KMS-11 (cell line): ENCODE results near the gene EMC8.

Experiments used
- H2AFZ ChIP-seq: fragments of 200-600 bp; sonication (generic); 2 replicates; pipeline ENCODE4 v1.6.1; 2016; ENCODE audit warnings: antibody characterized with exemption, mixed run types, low read depth
- H3K27ac ChIP-seq: fragments of 200-600 bp; sonication (generic); 2 replicates; pipeline ENCODE4 v1.6.1; 2016; ENCODE audit warnings: mild to moderate bottlenecking, mixed run types
- H3K27me3 ChIP-seq: fragments of 200-600 bp; sonication (generic); 2 replicates; pipeline ENCODE4 v1.6.1; 2017; ENCODE audit warnings: mild to moderate bottlenecking, low read depth, mixed run types, moderate library complexity; ENCODE audit not compliant: insufficient read depth
- H3K36me3 ChIP-seq: fragments of 200-600 bp; sonication (generic); 2 replicates; pipeline ENCODE4 v1.6.1; 2017; ENCODE audit warnings: mild to moderate bottlenecking, mixed run types; ENCODE audit not compliant: insufficient read depth
- H3K4me1 ChIP-seq: fragments of 200-600 bp; sonication (generic); 2 replicates; pipeline ENCODE4 v1.6.1; 2016; ENCODE audit warnings: mild to moderate bottlenecking, low read depth, mixed run types; ENCODE audit not compliant: poor library complexity, severe bottlenecking
- H3K4me2 ChIP-seq: fragments of 200-600 bp; sonication (generic); 2 replicates; pipeline ENCODE4 v1.7.0; 2016; ENCODE audit warnings: mild to moderate bottlenecking, mixed run types
- H3K4me3 ChIP-seq: fragments of 200-600 bp; sonication (generic); IDR thresholded peaks from 2 replicates; pipeline ENCODE4 v1.6.1; 2017; ENCODE audit warnings: low read depth, low read length, mixed read lengths; ENCODE audit not compliant: insufficient read depth
- H3K79me2 ChIP-seq: fragments of 200-600 bp; sonication (generic); 2 replicates; pipeline ENCODE4 v1.6.1; 2016; ENCODE audit warnings: low read depth, mixed run types; ENCODE audit not compliant: insufficient read depth
- H3K9ac ChIP-seq: fragments of 200-600 bp; sonication (generic); 2 replicates; pipeline ENCODE4 v1.6.1; 2016; ENCODE audit warnings: mild to moderate bottlenecking, mixed run types
- H4K20me1 ChIP-seq: fragments of 200-600 bp; sonication (generic); 2 replicates; pipeline ENCODE4 v1.6.1; 2016; ENCODE audit warnings: mild to moderate bottlenecking, mixed run types; ENCODE audit not compliant: insufficient read depth
- CTCF ChIP-seq: fragments of 200-600 bp; sonication (generic); conservative IDR thresholded peaks from 2 replicates; pipeline ENCODE4 v1.6.1; 2017; ENCODE audit warnings: low read depth, mild to moderate bottlenecking, antibody characterized with exemption, low read length, moderate library complexity, mixed read lengths

Gene EMC8

GRCh38 chr16:85738923-85739715 lies 60.2 kb downstream of the EMC8 start:
- Histone ChIP-seq H3K9ac (no peak overlapping the region), H3K4me2 (no peak overlapping the region), H3K36me3 (no peaks in the 10 kb centered on the region), H3K27ac (no peak overlapping the region), H3K79me2 (no peaks in the 10 kb centered on the region), H3K27me3 (peaks cover 82% of the 10 kb centered on the region), H3K4me1 (no peaks in the 10 kb centered on the region), H2AFZ (no peak overlapping the region), H3K4me3 (no peak overlapping the region), H4K20me1 (no peaks in the 10 kb centered on the region)
- TF ChIP-seq CTCF = no peak

- no peak for TF ChIP-seq CTCF
- Histone ChIP-seq H3K9ac (no peak overlapping the region), H3K36me3 (no peaks in the 10 kb centered on the region), H3K4me3 (no peak overlapping the region), H4K20me1 (no peaks in the 10 kb centered on the region), H3K79me2 (no peaks in the 10 kb centered on the region), H3K27me3 (peaks cover 79% of the 10 kb centered on the region), H3K4me1 (no peaks in the 10 kb centered on the region), H3K27ac (no peak overlapping the region), H3K4me2 (no peak overlapping the region), H2AFZ (no peak overlapping the region)
Measured at GRCh38 chr16:85736921-85737320, 62.4 kb downstream of the EMC8 start.

GRCh38 chr16:85735946-85736345 lies 63.4 kb downstream of the EMC8 start:
- no peak overlapping the region for H3K4me2 ChIP-seq
- H3K9ac ChIP-seq = no peak overlapping the region
- H3K36me3 ChIP-seq = no peaks in the 10 kb centered on the region
- peaks cover 80% of the 10 kb centered on the region for H3K27me3 ChIP-seq
- TF ChIP-seq CTCF = no peak
- H4K20me1 ChIP-seq = no peaks in the 10 kb centered on the region
- H3K79me2 ChIP-seq = no peaks in the 10 kb centered on the region
- no peak overlapping the region for H3K4me3 ChIP-seq
- no peak overlapping the region for H3K27ac ChIP-seq
- no peak overlapping the region for H2AFZ ChIP-seq
- no peaks in the 10 kb centered on the region for H3K4me1 ChIP-seq

- H3K36me3 ChIP-seq = no peaks in the 10 kb centered on the region
- no peak overlapping the region for H3K9ac ChIP-seq
- H3K27ac ChIP-seq = no peak overlapping the region
- H3K4me2 ChIP-seq = no peak overlapping the region
- H3K27me3 ChIP-seq = peaks cover 80% of the 10 kb centered on the region
- H2AFZ ChIP-seq = no peak overlapping the region
- no peak for TF ChIP-seq CTCF
- no peak overlapping the region for H3K4me3 ChIP-seq
- no peaks in the 10 kb centered on the region for H3K4me1 ChIP-seq
- no peaks in the 10 kb centered on the region for H3K79me2 ChIP-seq
- H4K20me1 ChIP-seq = no peaks in the 10 kb centered on the region
Measured at GRCh38 chr16:85735225-85735635, 64.1 kb downstream of the EMC8 start.
